GM10248 (cell line): ENCODE measurements around the gene KISS1R.
"Not testable (repeated sequence)": the region's sequence is repeated elsewhere in the genome, so short reads cannot be mapped to it uniquely, and the experiment has no call there.

Source experiments
- CTCF ChIA-PET: fragments of 300-600 bp; sonication (Branson Sonifier 250); formaldehyde crosslinking; extraction: SDS; loops from one replicate; lab custom pipeline; 2021; ENCODE audit warnings: antibody characterized with exemption; lab: Yijun Ruan, JAX
- POLR2A ChIA-PET: fragments of 350-650 bp; sonication (Branson Sonifier 250); formaldehyde crosslinking; extraction: SDS; loops from one replicate; lab custom pipeline; 2020; ENCODE audit warnings: antibody characterized with exemption; lab: Yijun Ruan, JAX
- DNase-seq: peaks from one replicate; pipeline ENCODE4 v3.0.0; 2012; ENCODE audit errors: extremely low spot score
- CTCF ChIP-seq: IDR thresholded peaks from 2 replicates; pipeline ENCODE4 v1.5.1; 2012; ENCODE audit warnings: mild to moderate bottlenecking, low read depth; ENCODE audit errors: extremely low read depth, missing control alignments, control extremely low read depth

Gene KISS1R

GRCh38 chr19:887072-887471 lies 30.1 kb upstream of the KISS1R start:
- no peak for TF ChIP-seq CTCF
- CTCF ChIA-PET = no interaction called here
- no peak for DNase-seq
- POLR2A ChIA-PET = no interaction called here

DNA sequence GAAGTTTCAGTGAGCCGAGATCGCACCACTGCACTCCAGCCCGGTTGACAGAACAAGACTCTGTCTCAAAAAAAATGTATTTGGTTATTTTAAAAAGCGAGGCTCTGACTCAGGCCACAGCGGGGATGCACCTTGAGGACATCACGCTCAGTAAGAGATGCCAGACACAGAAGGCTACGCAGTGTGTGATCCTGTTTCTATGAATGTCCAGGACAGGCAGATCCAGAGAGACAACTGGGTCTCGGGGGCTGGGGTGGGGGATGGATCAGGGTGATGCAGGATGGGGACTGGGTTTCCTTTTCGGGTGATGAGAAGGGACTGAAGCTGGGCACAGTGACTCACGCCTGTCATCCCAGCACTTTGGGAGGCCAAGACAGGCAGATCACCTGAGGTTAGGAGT lies 29.5 kb upstream of the KISS1R start:
- ChIA-PET POLR2A (no interaction called here), CTCF (interaction anchor here (1.3 kb wide), 1 partner anchor 24 kb away, joined by 4 read pairs; no protein-coding TSS in a partner anchor)
- no peak for DNase-seq
- TF ChIP-seq CTCF = no peak

GRCh38 chr19:888581-889385 lies 28.4 kb upstream of the KISS1R start:
- ChIA-PET CTCF (interaction anchor here (1.3 kb wide), 1 partner anchor 25 kb away, joined by 4 read pairs; no protein-coding TSS in a partner anchor), POLR2A (interaction anchor here (0.6 kb wide), 1 partner anchor 182 kb away, joined by 5 read pairs; no protein-coding TSS in a partner anchor)
- no peak for DNase-seq
- TF ChIP-seq CTCF = no peak

DNA sequence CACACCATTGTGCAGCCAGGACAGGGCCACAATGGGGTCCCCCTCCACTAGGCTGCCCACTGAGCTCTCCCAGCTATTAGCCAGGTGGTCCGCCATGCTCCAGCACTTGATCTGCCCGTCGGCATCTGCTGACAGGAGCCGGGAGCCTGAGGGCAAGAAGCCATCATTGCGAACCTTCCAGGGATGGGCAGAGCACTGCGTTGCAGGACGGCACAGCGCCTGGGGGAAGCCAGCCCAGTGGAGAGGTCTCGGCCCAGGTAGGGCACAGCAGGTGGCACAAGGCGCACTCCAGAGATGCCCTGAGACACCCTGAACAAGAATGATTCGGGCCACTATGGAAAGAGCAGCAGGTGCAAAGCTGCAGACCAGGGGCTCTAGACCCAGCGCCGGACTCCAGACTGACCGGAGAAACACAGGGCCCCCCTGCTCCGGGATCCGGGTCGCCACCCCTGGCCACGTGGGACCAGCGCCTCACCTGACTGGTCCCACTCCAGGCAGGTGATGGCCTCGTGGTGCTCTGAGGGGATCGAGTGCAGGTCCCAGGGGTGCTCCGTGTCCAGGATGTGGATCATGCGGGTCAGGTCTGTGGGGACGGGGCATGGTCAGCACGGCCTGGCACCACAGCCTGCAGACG lies 27.4 kb upstream of the KISS1R start:
- DNase-seq = no peak
- CTCF ChIA-PET = no interaction called here
- TF ChIP-seq CTCF = no peak
- POLR2A ChIA-PET = interaction anchor here (0.5 to 0.6 kb wide), 2 partner anchors 12 to 181 kb away, joined by 4 to 5 read pairs; no protein-coding TSS in a partner anchor

GRCh38 chr19:890831-891230 lies 26.3 kb upstream of the KISS1R start:
- no peak for DNase-seq
- ChIA-PET POLR2A (no interaction called here), CTCF (interaction anchor here (1.0 kb wide), 1 partner anchor 27 kb away, joined by 3 read pairs; no protein-coding TSS in a partner anchor)
- TF ChIP-seq CTCF = no peak

DNA sequence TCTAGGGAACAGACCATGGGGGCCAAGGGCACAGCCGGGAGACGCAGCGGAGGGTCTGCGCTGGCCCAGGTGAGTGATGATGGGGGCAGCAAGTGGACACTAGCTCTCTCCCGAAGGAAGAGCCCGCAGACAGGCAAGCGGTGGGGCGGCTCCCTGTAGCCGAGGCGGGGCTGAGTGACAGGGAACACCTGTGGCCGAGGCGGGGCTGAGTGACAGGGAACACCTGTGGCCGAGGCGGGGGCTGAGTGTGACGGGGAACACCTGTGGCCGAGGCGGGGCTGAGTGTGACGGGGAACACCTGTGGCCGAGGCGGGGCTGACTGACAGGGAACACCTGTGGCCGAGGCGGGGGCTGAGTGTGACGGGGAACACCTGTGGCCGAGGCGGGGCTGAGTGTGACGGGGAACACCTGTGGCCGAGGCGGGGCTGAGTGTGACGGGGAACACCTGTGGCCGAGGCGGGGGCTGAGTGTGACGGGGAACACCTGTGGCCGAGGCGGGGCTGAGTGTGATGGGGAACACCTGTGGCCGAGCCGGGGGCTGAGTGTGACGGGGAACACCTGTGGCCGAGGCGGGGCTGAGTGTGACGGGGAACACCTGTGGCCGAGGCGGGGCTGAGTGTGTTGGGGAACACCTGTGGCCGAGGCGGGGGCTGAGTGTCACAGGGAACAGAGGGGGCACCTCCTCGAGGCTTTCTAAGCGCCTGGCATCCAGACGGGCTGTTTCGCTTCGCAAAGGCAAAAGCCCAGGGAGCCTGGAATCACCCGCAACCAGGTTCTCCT lies 25.5 kb upstream of the KISS1R start:
- CTCF ChIA-PET = interaction anchor here (1.0 to 2.3 kb wide), 2 partner anchors 12 to 28 kb away, joined by 3 to 7 read pairs; no protein-coding TSS in a partner anchor
- POLR2A ChIA-PET, DNase-seq: not testable (repeated sequence)
